ENCODE results near the gene GPC6.

Gene GPC6

GRCh38 chr13:93698016-93698613 lies 471.5 kb downstream of the GPC6 start:
- ChIA-PET POLR2A (no interaction called here), CTCF (no interaction called here)
- no peak for TF ChIP-seq OVOL3 (tag by site-specific recombination; IDR thresholded peaks at IDR 0.05)
- no peak for TF ChIP-seq ZNF112 (tag by site-specific recombination; IDR thresholded peaks at IDR 0.05)
- TF ChIP-seq ZNF169 (tag by site-specific recombination; IDR thresholded peaks at IDR 0.05), result no peak
- TF ChIP-seq ZNF837 (tag by site-specific recombination; IDR thresholded peaks at IDR 0.05), result no peak
- TF ChIP-seq ZNF549 (tag by site-specific recombination; IDR thresholded peaks at IDR 0.05), result no peak
- no peak for TF ChIP-seq ZNF623 (tag by site-specific recombination; IDR thresholded peaks at IDR 0.05)
- no peak for TF ChIP-seq ZNF280C (tag by site-specific recombination; IDR thresholded peaks at IDR 0.05)
- no peak for TF ChIP-seq ZNF140 (tag by site-specific recombination; IDR thresholded peaks at IDR 0.05)
- TF ChIP-seq ZNF785 (tag by site-specific recombination; IDR thresholded peaks at IDR 0.05), result no peak
- no peak for TF ChIP-seq ZNF280D (tag by site-specific recombination; IDR thresholded peaks at IDR 0.05)
- no peak for TF ChIP-seq ZNF175 (tag by site-specific recombination; IDR thresholded peaks at IDR 0.05)
- no peaks in the 10 kb centered on the region for H3K4me1 ChIP-seq (ENCODE audit: control insufficient read depth, insufficient read depth, low read length)
- no peaks in the 10 kb centered on the region for H3K36me3 ChIP-seq (ENCODE audit: control insufficient read depth in 2 of 2, insufficient read depth in 1 of 2, low read length in 2 of 2)
- no peak overlapping the region for H3K27ac ChIP-seq (ENCODE audit: extremely low read depth, low read depth, low read length)
- no peaks in the 10 kb centered on the region for H3K9me3 ChIP-seq (ENCODE audit: control insufficient read depth, insufficient read depth, low read depth, low read length)
- no peak overlapping the region for H3K4me3 ChIP-seq (ENCODE audit: low read depth, low read length)

- TF ChIP-seq ZBTB49 (tag by site-specific recombination; IDR thresholded peaks at IDR 0.05; ENCODE audit: low read depth), result no peak
- TF ChIP-seq KLF16 (tag by site-specific recombination; IDR thresholded peaks at IDR 0.05), result no peak
- no peak for TF ChIP-seq ZBTB11 (tag by site-specific recombination; conservative IDR thresholded peaks at IDR 0.05; ENCODE audit: low read depth)
- no peak for TF ChIP-seq ZNF837 (tag by site-specific recombination; IDR thresholded peaks at IDR 0.05)
- TF ChIP-seq ZBTB20 (tag by site-specific recombination; IDR thresholded peaks at IDR 0.05), result peak; percentile 22; the same call in 1 of the 2 replicates
- no peak overlapping the region for H3K4me3 ChIP-seq (ENCODE audit: low read depth, low read length)
- no peaks in the 10 kb centered on the region for H3K36me3 ChIP-seq (ENCODE audit: control insufficient read depth in 2 of 2, insufficient read depth in 1 of 2, low read length in 2 of 2)
- H3K9me3 ChIP-seq (ENCODE audit: control insufficient read depth, insufficient read depth, low read depth, low read length), result no peaks in the 10 kb centered on the region
- H3K27ac ChIP-seq (ENCODE audit: extremely low read depth, low read depth, low read length), result no peak overlapping the region
- CTCF ChIA-PET, result no interaction called here
- no peaks in the 10 kb centered on the region for H3K4me1 ChIP-seq (ENCODE audit: control insufficient read depth, insufficient read depth, low read length)
- POLR2A ChIA-PET, result no interaction called here
Observed at GRCh38 chr13:93700115-93700514, 473.5 kb downstream of the GPC6 start.
